Stimulated activated CD8-positive, alpha-beta memory T cell treated with anti-CD3 and anti-CD28 coated beads, Interleukin-15, amount 100 ng/mL, for 24 hours (primary cell): ENCODE data around the gene SPINT2.
"Not testable (repeated sequence)": the region's sequence is repeated elsewhere in the genome, so short reads cannot be mapped to it uniquely, and the experiment has no call there.

Experiments
- DNase-seq: peaks from one replicate; pipeline ENCODE4 v3.0.0-alpha.2; 2020; ENCODE audit warnings: low read depth

The SPINT2 gene

DNA sequence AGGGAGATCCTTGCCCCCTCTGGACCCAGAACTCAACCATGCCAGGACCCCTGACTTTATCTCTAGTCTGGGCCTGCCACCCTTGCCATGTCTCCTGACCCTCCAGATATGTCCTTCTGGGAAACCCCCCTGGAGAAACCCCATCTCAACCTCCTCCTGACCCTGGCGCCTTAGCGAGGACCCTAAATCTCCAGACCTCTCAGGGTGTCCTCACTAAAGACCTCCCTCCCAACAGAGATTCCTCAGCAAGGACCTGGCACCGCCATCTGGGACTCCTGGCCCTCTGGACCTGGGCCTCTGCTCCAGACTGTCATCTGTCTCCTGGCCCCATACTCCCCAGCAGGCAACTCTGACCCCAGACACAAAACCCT is 56.6 kb downstream of the SPINT2 start:
- DNase-seq = no peak

- DNase-seq = no peak
Measured at GRCh38 chr19:38321646-38322196, 57.3 kb downstream of the SPINT2 start.

DNA sequence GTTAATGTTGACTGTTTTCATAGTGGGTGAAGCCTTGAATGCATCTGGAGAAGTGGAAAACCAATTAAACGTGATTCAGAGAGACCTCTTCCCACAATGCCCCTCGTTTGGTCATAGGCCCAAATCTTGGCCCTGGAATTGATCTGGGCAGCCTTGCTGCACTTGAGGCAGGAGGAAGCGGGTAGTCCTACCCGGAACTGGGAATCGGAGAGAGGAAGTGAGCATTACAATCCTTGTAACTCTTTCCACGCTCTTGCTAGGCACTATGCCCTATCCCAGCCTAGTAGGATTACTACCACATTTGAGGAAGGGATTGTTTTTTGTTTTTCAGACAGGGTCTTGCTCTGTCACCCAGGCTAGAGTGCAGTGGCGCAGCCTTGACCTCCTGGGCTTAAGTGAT is 58.9 kb downstream of the SPINT2 start:
- DNase-seq = no peak

GRCh38 chr19:38324431-38324830 is 60.1 kb downstream of the SPINT2 start:
- no peak for DNase-seq

DNA sequence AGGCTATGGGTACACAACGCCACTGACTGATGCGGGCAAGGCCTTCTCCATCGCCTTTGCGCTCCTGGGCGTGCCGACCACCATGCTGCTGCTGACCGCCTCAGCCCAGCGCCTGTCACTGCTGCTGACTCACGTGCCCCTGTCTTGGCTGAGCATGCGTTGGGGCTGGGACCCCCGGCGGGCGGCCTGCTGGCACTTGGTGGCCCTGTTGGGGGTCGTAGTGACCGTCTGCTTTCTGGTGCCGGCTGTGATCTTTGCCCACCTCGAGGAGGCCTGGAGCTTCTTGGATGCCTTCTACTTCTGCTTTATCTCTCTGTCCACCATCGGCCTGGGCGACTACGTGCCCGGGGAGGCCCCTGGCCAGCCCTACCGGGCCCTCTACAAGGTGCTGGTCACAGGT is 62.2 kb downstream of the SPINT2 start:
- no peak for DNase-seq

DNA sequence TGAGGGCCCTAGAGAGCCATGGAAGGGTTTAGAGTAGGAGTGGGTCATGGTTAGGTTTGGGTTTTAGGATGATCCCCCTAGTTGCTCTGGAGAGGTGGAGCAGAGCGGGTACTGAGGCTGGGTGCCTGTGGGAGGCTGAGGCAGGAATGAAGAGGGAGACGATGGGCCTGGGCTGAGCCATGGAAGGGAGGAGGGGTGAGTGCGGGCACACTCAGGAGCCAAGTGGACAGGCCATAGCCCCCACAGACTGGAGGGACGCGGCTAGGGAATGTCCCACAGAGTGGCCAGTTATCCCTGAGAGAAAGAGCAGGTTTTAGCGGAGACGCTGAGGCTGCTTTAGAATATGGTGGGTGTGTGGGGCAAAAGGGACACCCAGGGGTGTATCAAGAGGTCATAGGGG is 65.3 kb downstream of the SPINT2 start:
- no peak for DNase-seq

GRCh38 chr19:38331728-38332127 is 67.4 kb downstream of the SPINT2 start:
- DNase-seq = no peak

- DNase-seq = no peak
Measured at GRCh38 chr19:38333245-38333644, 68.9 kb downstream of the SPINT2 start.

GRCh38 chr19:38335949-38336637 is 71.7 kb downstream of the SPINT2 start:
- peak; percentile 80 for DNase-seq

GRCh38 chr19:38336638-38337359 is 72.4 kb downstream of the SPINT2 start:
- peak; percentile 81 for DNase-seq

DNA sequence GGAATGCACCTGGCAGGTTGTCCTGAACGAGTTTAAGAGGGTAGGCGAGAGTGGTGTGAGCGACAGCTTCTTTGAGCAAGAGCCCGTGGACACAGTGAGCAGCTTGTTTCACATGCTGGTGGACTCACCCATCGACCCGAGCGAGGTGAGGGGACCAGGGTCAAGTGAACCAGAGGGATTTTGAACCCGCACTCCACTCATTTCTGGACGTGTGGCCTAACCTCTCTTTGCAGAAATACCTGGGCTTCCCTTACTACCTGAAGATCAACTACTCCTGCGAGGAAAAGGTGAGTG is 72.9 kb downstream of the SPINT2 start:
- no peak for DNase-seq

DNA sequence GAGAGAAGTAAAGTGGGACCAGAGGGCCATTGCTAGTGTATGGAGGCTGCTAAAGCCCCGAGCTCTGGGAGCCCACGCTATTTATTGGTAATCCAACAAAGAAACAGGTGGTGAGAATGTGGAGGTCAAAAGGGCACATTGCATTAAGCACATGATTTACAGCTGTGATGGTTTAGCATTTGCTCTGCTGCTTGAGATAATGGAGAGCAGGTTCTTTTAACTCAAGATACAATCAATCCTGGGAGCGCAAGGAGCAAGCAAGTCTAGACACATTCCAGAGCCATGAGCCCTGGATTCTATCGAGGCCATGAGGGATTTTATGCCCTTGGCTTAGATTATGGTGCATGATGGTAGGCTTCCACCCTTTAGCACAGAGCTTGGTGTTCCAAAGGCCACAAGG is 74.6 kb downstream of the SPINT2 start:
- DNase-seq = not testable (repeated sequence)

DNA sequence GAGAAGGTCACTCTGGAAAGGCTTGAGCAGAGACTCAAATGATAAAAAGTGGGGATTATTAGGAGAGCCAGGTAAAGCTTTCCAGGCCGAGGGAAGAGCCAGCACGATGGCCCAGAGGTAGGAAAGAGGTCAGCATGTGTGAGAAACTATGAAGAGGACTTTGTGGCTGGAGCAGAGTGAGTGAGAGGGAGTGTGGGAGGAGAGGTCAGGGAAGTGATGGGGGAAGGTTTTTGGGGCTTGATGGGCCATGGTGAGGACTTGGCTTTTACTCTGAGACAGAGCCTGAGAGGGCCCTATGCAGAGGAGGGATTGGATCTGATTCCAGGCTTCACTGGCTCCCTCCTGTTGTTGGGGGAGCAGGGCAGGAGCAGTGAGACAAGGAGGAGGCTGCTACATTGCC is 76.6 kb downstream of the SPINT2 start:
- DNase-seq = no peak
